Esophagus squamous epithelium (tissue), 5 donors: ENCODE results near the gene RINL. TPM values are rescaled to one million over a fixed set of nuclear protein-coding genes. Genes with fewer than 3 reads are reported as not detected.

Source experiments
- DNase-seq: peaks from one replicate; lab custom pipeline; 2025; lab: John Stamatoyannopoulos, UW
- H3K27ac ChIP-seq, 4 donors: fragments of 200-600 bp; sonication (generic); one replicate each; pipeline ENCODE4 v1.5.1; 2016 to 2019; ENCODE audit warnings: mild to moderate bottlenecking in 1 of 4
- H3K27me3 ChIP-seq, 4 donors: fragments of 200-600 bp; sonication (generic); 1 replicate in 3 of 4; 2 replicates in 1 of 4; pipeline versions ENCODE4 v1.5.1 to v1.6.0; 2017 to 2021; ENCODE audit warnings: antibody characterized with exemption in 1 of 4
- H3K36me3 ChIP-seq, 3 donors: fragments of 200-600 bp; sonication (generic); one replicate each; pipeline ENCODE4 v1.5.1; 2016 to 2019
- H3K4me1 ChIP-seq, 3 donors: fragments of 200-600 bp; sonication (generic); one replicate each; pipeline ENCODE4 v1.5.1; 2017 to 2019
- H3K4me3 ChIP-seq, 4 donors: fragments of 200-600 bp; sonication (generic); 1 replicate in 3 of 4; 2 replicates in 1 of 4; pipeline ENCODE4 v1.5.1; 2016 to 2019; ENCODE audit warnings: mild to moderate bottlenecking in 2 of 4, moderate library complexity in 1 of 4
- H3K9me3 ChIP-seq, 3 donors: fragments of 200-600 bp; sonication (generic); one replicate each; pipeline ENCODE4 v1.5.1; 2016 to 2019
- CTCF ChIP-seq, 6 experiments: fragments of 450-650 bp in 4 of 6; fragments of 200-600 bp in 2 of 6; sonication (generic) in 2 of 6; IDR thresholded peaks; one replicate each; pipeline ENCODE4 v1.5.1; 2016 to 2019; ENCODE audit warnings: antibody characterized with exemption in 6 of 6, mild to moderate bottlenecking in 4 of 6, moderate library complexity in 4 of 6
- POLR2A ChIP-seq, 4 donors: fragments of 450-650 bp; IDR thresholded peaks; one replicate each; pipeline ENCODE4 v1.6.1; 2017; ENCODE audit warnings: antibody characterized with exemption in 4 of 4, mild to moderate bottlenecking in 4 of 4, moderate library complexity in 3 of 4
- WGBS, 2 donors: methylation state at CpG; one replicate each; pipeline ENCODE4 v1.1.5; 2018; 5-methylcytosine and 5-hydroxymethylcytosine counted together
- intact Hi-C: fragments of 100-400 bp; cut with DNase I; formaldehyde crosslinking; loops from one replicate; pipeline ENCODE4 v1.15.0; 2022
- total RNA-seq, 4 donors: library from RNA; depleted of rRNA; stranded (reverse); fragments of >200 nt; gene quantifications; one replicate each; pipeline ENCODE4 v1.1.0, GENCODE V29; 2016
- donor health status: DM: yes; HTN: yes; CAD: no.

The RINL gene
- total RNA-seq = 10 to 100 TPM in 1 of 4 donors, 1 to 10 TPM in 3; 4.8 to 14.9 (median 5.7) TPM

- no peaks in the 10 kb centered on the region for H3K27me3 ChIP-seq
- TF ChIP-seq POLR2A (IDR thresholded peaks at IDR 0.05) = peak in 1 of 4 donors; percentile 47
- TF ChIP-seq CTCF (IDR thresholded peaks at IDR 0.05) = no peak
- H3K27ac ChIP-seq = peak within 1 kb of the TSS; percentile 52 to 82 (median 71)
- 37 to 42% methylated on average over 11 of the region's 11 CpGs for WGBS, 2 donors
- H3K36me3 ChIP-seq = peaks cover 0 to 45% (median 8%) of the 10 kb centered on the region in 3 donors
- no peaks in the 10 kb centered on the region for H3K9me3 ChIP-seq
- intact Hi-C loops = no loop called here
- peak within 1 kb of the TSS in 2 of 4 donors; percentile 21 to 52 for H3K4me3 ChIP-seq
- DNase-seq = no peak
- H3K4me1 ChIP-seq = peaks cover 0 to 31% (median 12%) of the 10 kb centered on the region in 3 donors
Measured at GRCh38 chr19:38877781-38878574, at the start of gene RINL. RINL (minus strand) TSS chr19:38878275; CDS start chr19:38876742, 1,533 bp downstream.

GRCh38 chr19:38924388-38924787 lies 46.3 kb upstream of the RINL start:
- peaks cover 0 to 3% (median 3%) of the 10 kb centered on the region in 3 donors for H3K4me1 ChIP-seq
- no peaks in the 10 kb centered on the region for H3K27me3 ChIP-seq
- intact Hi-C loops = no loop called here
- DNase-seq = no peak
- 97 to 100% methylated on average over 4 to 7 of the region's 7 CpGs for WGBS, 2 donors
- no peaks in the 10 kb centered on the region for H3K9me3 ChIP-seq
- no peak overlapping the region for H3K27ac ChIP-seq
- H3K36me3 ChIP-seq = peaks cover 0 to 59% (median 13%) of the 10 kb centered on the region in 3 donors
- H3K4me3 ChIP-seq = no peak overlapping the region
- TF ChIP-seq POLR2A (IDR thresholded peaks at IDR 0.05) = no peak
- no peak for TF ChIP-seq CTCF (IDR thresholded peaks at IDR 0.05)

GRCh38 chr19:38922482-38922881 lies 44.4 kb upstream of the RINL start:
- TF ChIP-seq POLR2A (IDR thresholded peaks at IDR 0.05) (no peak), CTCF (IDR thresholded peaks at IDR 0.05) (no peak)
- intact Hi-C loops = no loop called here
- Histone ChIP-seq H3K27me3 (no peaks in the 10 kb centered on the region), H3K36me3 (peaks cover 0 to 60% (median 13%) of the 10 kb centered on the region in 3 donors), H3K4me1 (no peaks in the 10 kb centered on the region), H3K27ac (no peak overlapping the region), H3K4me3 (no peak overlapping the region), H3K9me3 (no peaks in the 10 kb centered on the region)
- no peak for DNase-seq
- WGBS, 2 donors = 89 to 90% methylated on average over 5 of the region's 5 CpGs

GRCh38 chr19:38921420-38922274 lies 43.6 kb upstream of the RINL start:
- no peak for TF ChIP-seq CTCF (IDR thresholded peaks at IDR 0.05)
- no peak for TF ChIP-seq POLR2A (IDR thresholded peaks at IDR 0.05)
- Histone ChIP-seq H3K27ac (no peak overlapping the region), H3K9me3 (no peaks in the 10 kb centered on the region), H3K36me3 (peaks cover 0 to 60% (median 13%) of the 10 kb centered on the region in 3 donors), H3K27me3 (no peaks in the 10 kb centered on the region), H3K4me3 (no peak overlapping the region), H3K4me1 (no peaks in the 10 kb centered on the region)
- DNase-seq = no peak
- intact Hi-C loops = no loop called here
- WGBS, 2 donors = 87 to 91% methylated on average over 11 to 17 of the region's 20 CpGs
